ENCODE measurements around the gene GTF2IRD1. TPM values are rescaled to one million over a fixed set of nuclear protein-coding genes. Genes with fewer than 3 reads are reported as not detected.

GTF2IRD1 gene
- total and polyA plus RNA-seq, 2 of the 4 experiments (the other 2 are of a cell fraction) = 4.1 to 21.9 TPM

- ChIA-PET POLR2A (ENCODE audit: unreplicated experiment) (interaction anchor here (0.6 kb wide), 1 partner anchor 1388 kb away, joined by 4 read pairs; no protein-coding TSS in a partner anchor), CTCF (no interaction called here)
- Histone ChIP-seq H3K9me3 (ENCODE audit: control insufficient read depth, insufficient read depth, low read length) (no peaks in the 10 kb centered on the region), H3K56ac (ENCODE audit: extremely low read depth, insufficient read depth, low read length) (no peak overlapping the region), H2BK15ac (ENCODE audit: low read depth, low read length) (no peak overlapping the region), H3K27me3 (ENCODE audit: control insufficient read depth, insufficient read depth, low read length) (no peaks in the 10 kb centered on the region), H3K18ac (ENCODE audit: low read depth, low read length) (no peak overlapping the region), H3K4me1 (ENCODE audit: control insufficient read depth, insufficient read depth, low read length) (peaks cover 19% of the 10 kb centered on the region), H3K4me3 (ENCODE audit: insufficient read depth, low read depth, low read length) (no peak overlapping the region), H2AK9ac (replicated peaks; ENCODE audit: low read depth, low read length, poor library complexity) (no peak overlapping the region), H3K4me2 (ENCODE audit: low read depth, low read length) (no peak overlapping the region), H2BK5ac (ENCODE audit: low read depth, low read length, poor library complexity, severe bottlenecking) (no peak overlapping the region), H3K9ac (ENCODE audit: low read depth, low read length) (no peak overlapping the region), H4K91ac (ENCODE audit: insufficient read depth, low read depth, low read length) (no peak overlapping the region), H3K79me1 (ENCODE audit: low read depth in 1 of 2, low read length in 2 of 2) (peaks cover 3 to 21% of the 10 kb centered on the region in 2 experiments; a peak in 3 of 4 replicates), H2AFZ (replicated peaks; ENCODE audit: low read length, poor library complexity) (no peak overlapping the region), H3K4ac (ENCODE audit: low read depth, low read length) (no peak overlapping the region), H2AK5ac (ENCODE audit: low read depth, low read length) (no peak overlapping the region), H4K20me1 (ENCODE audit: insufficient read depth, low read length) (no peaks in the 10 kb centered on the region), H3K23ac (ENCODE audit: low read depth, low read length) (no peak overlapping the region), H4K8ac (ENCODE audit: low read depth in 2 of 2, low read length in 2 of 2) (no peak overlapping the region), H2BK120ac (ENCODE audit: low read depth, low read length) (no peak overlapping the region), H2BK20ac (ENCODE audit: low read depth, low read length) (no peak overlapping the region), H3K9me1 (ENCODE audit: insufficient read depth, low read length) (peaks cover 11% of the 10 kb centered on the region; the same call in 1 of the 2 replicates), H3K36me3 (ENCODE audit: control insufficient read depth, insufficient read depth, low read length) (peaks cover 3% of the 10 kb centered on the region; the same call in 1 of the 2 replicates), H3K14ac (replicated peaks; ENCODE audit: low read depth, low read length) (no peak overlapping the region), H4K5ac (ENCODE audit: low read depth, low read length) (no peak overlapping the region), H3K27ac (ENCODE audit: insufficient read depth, low read length) (no peak overlapping the region)
- DNase-seq = no peak
- ATAC-seq (ENCODE audit: low read depth) = no peak
- no TSS peak for BruUV-seq (replicated peaks)
- 96% methylated on average over 7 of the region's 17 CpGs; no CpG with 5 or more reads in 1 of the 2 experiments for WGBS, 2 experiments (ENCODE audit: extremely low coverage in 2 of 2, insufficient read length in 1 of 2)
- in situ Hi-C loops (cut with MboI; ENCODE audit: low sequenced_read_pairs) (loop anchor here (10.0 kb wide), 1 partner anchor 80 kb away; no protein-coding TSS in a partner anchor), dilution Hi-C loops (cut with HindIII; ENCODE audit: low sequenced_read_pairs, unreplicated experiment) (no loop called here), intact Hi-C loops (cut with micrococcal nuclease) (loop anchor here (10.0 kb wide), 1 partner anchor 80 kb away; no protein-coding TSS in a partner anchor)
- no peak for TF ChIP-seq RCOR1 (IDR thresholded peaks at IDR 0.05; ENCODE audit: insufficient replicate concordance, low read length)
- no peak for TF ChIP-seq USF2 (IDR thresholded peaks at IDR 0.05; ENCODE audit: low read depth, low read length)
- TF ChIP-seq NFE2L2 (IDR thresholded peaks at IDR 0.05; ENCODE audit: low read depth, low read length) = no peak
- TF ChIP-seq CEBPB (IDR thresholded peaks at IDR 0.05; ENCODE audit: low read depth, low read length) = no peak
- TF ChIP-seq RAD21 (IDR thresholded peaks at IDR 0.05; ENCODE audit: low read length) = no peak
- no peak for TF ChIP-seq CHD1 (IDR thresholded peaks at IDR 0.05; ENCODE audit: low read depth, low read length)
- no peak for TF ChIP-seq RFX5 (IDR thresholded peaks at IDR 0.05; ENCODE audit: low read depth, low read length)
- TF ChIP-seq BHLHE40 (IDR thresholded peaks at IDR 0.05; ENCODE audit: low read depth, low read length) = no peak
- no peak for TF ChIP-seq POLR2A (IDR thresholded peaks at IDR 0.05; ENCODE audit: low read depth, low read length)
- no peak for TF ChIP-seq FOS (IDR thresholded peaks at IDR 0.05; ENCODE audit: low read depth, low read length)
- TF ChIP-seq CTCF (conservative IDR thresholded peaks at IDR 0.05; ENCODE audit: low read depth, low read length) = no peak
- TF ChIP-seq SMC3 (IDR thresholded peaks at IDR 0.05; ENCODE audit: low read depth, low read length) = no peak
- TF ChIP-seq MXI1 (IDR thresholded peaks at IDR 0.05; ENCODE audit: borderline replicate concordance, low read depth, low read length) = no peak
- TF ChIP-seq, protein P1, sequence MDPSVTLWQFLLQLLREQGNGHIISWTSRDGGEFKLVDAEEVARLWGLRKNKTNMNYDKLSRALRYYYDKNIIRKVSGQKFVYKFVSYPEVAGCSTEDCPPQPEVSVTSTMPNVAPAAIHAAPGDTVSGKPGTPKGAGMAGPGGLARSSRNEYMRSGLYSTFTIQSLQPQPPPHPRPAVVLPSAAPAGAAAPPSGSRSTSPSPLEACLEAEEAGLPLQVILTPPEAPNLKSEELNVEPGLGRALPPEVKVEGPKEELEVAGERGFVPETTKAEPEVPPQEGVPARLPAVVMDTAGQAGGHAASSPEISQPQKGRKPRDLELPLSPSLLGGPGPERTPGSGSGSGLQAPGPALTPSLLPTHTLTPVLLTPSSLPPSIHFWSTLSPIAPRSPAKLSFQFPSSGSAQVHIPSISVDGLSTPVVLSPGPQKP (IDR thresholded peaks at IDR 0.05; ENCODE audit: borderline replicate concordance, low read depth, low read length) = no peak
- TF ChIP-seq MAFK (IDR thresholded peaks at IDR 0.05; ENCODE audit: low read depth, low read length) = no peak
Observed at GRCh38 chr7:74584160-74584954, 130.7 kb downstream of the GTF2IRD1 start.

All from IMR-90 (cell line).